HL-60 (cell line): ENCODE data around the gene PNPLA1.

Source experiments
- DNase-seq, 2 experiments: peaks; one replicate each; pipeline ENCODE4 v3.0.0-alpha.2; 2010 to 2020; ENCODE audit warnings: low read depth in 1 of 2, low spot score in 1 of 2
- H3K27ac ChIP-seq: fragments of 250-450 bp; sonication (Bioruptor Pico); replicated peaks from 2 replicates; pipeline ENCODE4 v1.5.1; 2020; ENCODE audit warnings: mild to moderate bottlenecking, moderate library complexity
- H3K27me3 ChIP-seq: fragments of 250-450 bp; sonication (Bioruptor Pico); 2 replicates; pipeline ENCODE4 v1.5.1; 2021; ENCODE audit warnings: mild to moderate bottlenecking, moderate library complexity; ENCODE audit not compliant: insufficient read depth, poor library complexity, severe bottlenecking
- H3K4me3 ChIP-seq: replicated peaks from 2 replicates; pipeline ENCODE4 v1.5.1; 2011; ENCODE audit warnings: mild to moderate bottlenecking, control low read depth, low read length; ENCODE audit not compliant: insufficient read depth
- CTCF ChIP-seq: IDR thresholded peaks from one replicate; pipeline ENCODE4 v1.5.1; 2011; ENCODE audit warnings: low read length, control low read depth, inconsistent platforms; ENCODE audit not compliant: insufficient read depth
- GABPA ChIP-seq: IDR thresholded peaks from 2 replicates; pipeline ENCODE4 v1.6.1; 2012; ENCODE audit warnings: low read depth
- POLR2AphosphoS5 ChIP-seq: IDR thresholded peaks from 2 replicates; pipeline ENCODE4 v1.6.1; 2012; ENCODE audit warnings: low read depth
- REST ChIP-seq: IDR thresholded peaks from 2 replicates; pipeline ENCODE4 v1.6.1; 2012; ENCODE audit warnings: low read depth; ENCODE audit not compliant: insufficient replicate concordance
- SPI1 ChIP-seq: IDR thresholded peaks from 2 replicates; pipeline ENCODE4 v1.6.1; 2012; ENCODE audit warnings: low read depth, mild to moderate bottlenecking, borderline replicate concordance

The PNPLA1 gene

GRCh38 chr6:36290668-36291620, 21.1 kb downstream of the PNPLA1 start:
- H3K4me3 ChIP-seq: peak overlapping the region; percentile 2; the same call in 1 of the 2 replicates
- peak overlapping the region; percentile 57 for H3K27ac ChIP-seq
- DNase-seq: peak; percentile 75 to 89
- H3K27me3 ChIP-seq: no peaks in the 10 kb centered on the region
- TF ChIP-seq CTCF (no peak), SPI1 (peak; percentile 52; the same call in 1 of the 2 replicates)

DNA sequence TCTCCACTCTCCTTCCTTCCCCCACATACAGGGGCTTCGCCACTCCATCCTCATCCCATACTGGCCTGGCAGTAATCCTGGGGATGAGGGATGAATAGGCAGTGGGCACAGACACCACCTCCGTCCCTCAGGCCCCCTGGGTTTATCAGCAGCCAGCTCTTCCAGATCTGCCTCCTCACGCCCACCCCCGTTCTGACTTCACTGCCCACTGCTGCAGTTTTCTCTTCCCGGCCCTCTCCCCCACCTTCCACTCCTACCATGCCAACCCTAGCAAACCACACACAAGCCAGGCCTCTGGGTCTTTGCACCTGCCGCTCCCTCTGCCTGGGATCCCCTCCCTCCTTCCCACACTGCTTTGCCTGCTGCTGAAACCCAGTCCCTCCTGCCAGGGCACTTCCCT, 22.3 kb downstream of the PNPLA1 start:
- H3K27ac ChIP-seq: peak overlapping the region; percentile 57
- DNase-seq: no peak
- TF ChIP-seq SPI1 (no peak), GABPA (no peak), CTCF (no peak), POLR2AphosphoS5 (no peak), REST (no peak)

DNA sequence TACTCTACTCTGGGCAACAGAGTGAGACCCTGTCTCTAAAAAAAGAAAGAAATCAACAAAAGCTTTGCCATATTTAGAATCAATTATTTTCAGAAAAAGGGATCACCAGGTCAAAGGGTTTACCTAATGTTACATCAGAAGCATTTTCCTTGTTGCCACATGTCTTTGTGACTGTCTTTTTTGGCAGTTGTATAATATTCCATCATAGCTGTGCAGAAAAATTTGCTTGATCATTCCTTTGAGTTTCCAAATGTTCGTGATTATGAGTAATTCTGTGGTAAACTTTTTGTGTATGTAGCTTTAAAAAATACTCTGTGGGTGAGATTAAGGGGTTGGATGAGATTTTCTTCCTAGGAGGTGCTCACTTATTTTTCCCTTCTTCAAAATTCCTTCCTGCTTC, 26.4 kb downstream of the PNPLA1 start:
- DNase-seq: no peak
- no peak for TF ChIP-seq POLR2AphosphoS5
- TF ChIP-seq CTCF: no peak
- no peak for TF ChIP-seq GABPA
- no peak for TF ChIP-seq REST
- TF ChIP-seq SPI1: no peak
- Histone ChIP-seq H3K27me3 (no peaks in the 10 kb centered on the region), H3K4me3 (no peak overlapping the region), H3K27ac (no peak overlapping the region)

More for the DNA sequence above, 22.3 kb downstream of the PNPLA1 start:
- Histone ChIP-seq H3K4me3 (no peak overlapping the region), H3K27me3 (no peaks in the 10 kb centered on the region)
